OCI-LY7 (cell line): Measurements from ENCODE around the gene ADD3.

ENCODE experiments used
- EZH2phosphoT487 ChIP-seq: fragments of 200-600 bp; sonication (generic); IDR thresholded peaks from 2 replicates; pipeline ENCODE4 v1.6.1; 2018; ENCODE audit warnings: low read depth, borderline replicate concordance, mild to moderate bottlenecking, mixed run types, antibody characterized with exemption, low read length, moderate library complexity, mixed read lengths
- TF ChIP-seq, protein P1 (sequence below): fragments of 200-600 bp; sonication (generic); conservative IDR thresholded peaks from 2 replicates; pipeline ENCODE4 v1.5.1; 2014; ENCODE audit warnings: mild to moderate bottlenecking, antibody characterized with exemption, low read length, moderate library complexity, mixed read lengths

DNA sequence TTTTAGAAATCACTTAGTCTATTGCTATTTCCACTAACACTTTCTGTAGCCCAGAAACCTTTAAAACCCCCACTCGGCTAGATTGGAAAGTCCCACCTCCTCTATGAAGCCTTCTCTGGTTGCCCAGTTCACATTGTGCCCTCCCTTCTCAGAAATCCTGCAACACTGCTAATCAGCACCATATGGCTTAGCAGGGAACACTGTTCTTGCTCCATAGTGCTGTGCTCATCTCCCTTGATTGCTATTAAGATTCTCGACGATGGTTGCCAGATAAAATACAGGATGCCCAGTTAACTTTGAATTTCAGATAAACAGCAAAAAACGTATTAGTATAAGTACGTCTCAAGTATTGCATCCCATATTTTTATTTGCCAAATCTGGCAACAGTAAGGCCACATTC lies 44.3 kb upstream of the ADD3 start:
- TF ChIP-seq, protein P1, sequence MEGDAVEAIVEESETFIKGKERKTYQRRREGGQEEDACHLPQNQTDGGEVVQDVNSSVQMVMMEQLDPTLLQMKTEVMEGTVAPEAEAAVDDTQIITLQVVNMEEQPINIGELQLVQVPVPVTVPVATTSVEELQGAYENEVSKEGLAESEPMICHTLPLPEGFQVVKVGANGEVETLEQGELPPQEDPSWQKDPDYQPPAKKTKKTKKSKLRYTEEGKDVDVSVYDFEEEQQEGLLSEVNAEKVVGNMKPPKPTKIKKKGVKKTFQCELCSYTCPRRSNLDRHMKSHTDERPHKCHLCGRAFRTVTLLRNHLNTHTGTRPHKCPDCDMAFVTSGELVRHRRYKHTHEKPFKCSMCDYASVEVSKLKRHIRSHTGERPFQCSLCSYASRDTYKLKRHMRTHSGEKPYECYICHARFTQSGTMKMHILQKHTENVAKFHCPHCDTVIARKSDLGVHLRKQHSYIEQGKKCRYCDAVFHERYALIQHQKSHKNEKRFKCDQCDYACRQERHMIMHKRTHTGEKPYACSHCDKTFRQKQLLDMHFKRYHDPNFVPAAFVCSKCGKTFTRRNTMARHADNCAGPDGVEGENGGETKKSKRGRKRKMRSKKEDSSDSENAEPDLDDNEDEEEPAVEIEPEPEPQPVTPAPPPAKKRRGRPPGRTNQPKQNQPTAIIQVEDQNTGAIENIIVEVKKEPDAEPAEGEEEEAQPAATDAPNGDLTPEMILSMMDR, result no peak
- TF ChIP-seq EZH2phosphoT487, result no peak
